NK-92 treated with Interleukin-12 subunit alpha and Interleukin-12 subunit beta, amount 100 ng/mL, for 24 hours (cell line): Measurements from ENCODE around the gene NRGN.

Source experiments
- DNase-seq: peaks from one replicate; lab custom pipeline; 2025; lab: John Stamatoyannopoulos, UW

Gene NRGN

DNA sequence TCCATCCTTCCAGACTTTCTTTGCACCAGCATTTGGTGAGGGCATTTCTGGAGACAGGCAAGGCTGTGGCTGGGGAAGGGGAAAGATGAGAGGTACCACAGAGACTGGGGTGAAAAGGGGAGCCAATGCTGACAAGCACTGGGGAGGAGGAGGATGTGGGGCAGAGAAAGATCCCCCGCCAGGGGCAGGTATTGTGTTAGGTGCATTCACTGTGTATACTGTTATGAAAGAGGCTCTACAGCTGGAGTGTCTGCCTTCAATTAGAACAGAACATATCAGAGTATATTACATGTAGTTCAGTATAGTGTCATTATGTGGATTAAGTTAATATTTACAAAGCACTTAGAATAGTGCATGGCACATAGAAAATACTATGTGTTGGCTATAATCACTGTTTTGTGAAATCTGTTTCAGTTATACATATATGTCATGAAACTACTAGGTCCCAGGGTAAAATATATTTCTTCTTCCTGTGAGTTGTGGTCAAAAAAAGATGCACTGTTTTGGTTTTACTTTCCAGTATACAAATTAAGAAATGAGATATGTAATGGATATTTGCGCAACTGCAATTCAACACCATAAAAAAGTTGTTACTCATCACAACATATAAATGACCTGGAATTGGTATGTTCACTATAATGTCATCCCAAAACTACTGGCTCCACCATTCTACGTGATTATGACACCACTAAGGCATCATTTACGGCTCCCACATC is 52.0 kb downstream of the NRGN start:
- DNase-seq = no peak

DNA sequence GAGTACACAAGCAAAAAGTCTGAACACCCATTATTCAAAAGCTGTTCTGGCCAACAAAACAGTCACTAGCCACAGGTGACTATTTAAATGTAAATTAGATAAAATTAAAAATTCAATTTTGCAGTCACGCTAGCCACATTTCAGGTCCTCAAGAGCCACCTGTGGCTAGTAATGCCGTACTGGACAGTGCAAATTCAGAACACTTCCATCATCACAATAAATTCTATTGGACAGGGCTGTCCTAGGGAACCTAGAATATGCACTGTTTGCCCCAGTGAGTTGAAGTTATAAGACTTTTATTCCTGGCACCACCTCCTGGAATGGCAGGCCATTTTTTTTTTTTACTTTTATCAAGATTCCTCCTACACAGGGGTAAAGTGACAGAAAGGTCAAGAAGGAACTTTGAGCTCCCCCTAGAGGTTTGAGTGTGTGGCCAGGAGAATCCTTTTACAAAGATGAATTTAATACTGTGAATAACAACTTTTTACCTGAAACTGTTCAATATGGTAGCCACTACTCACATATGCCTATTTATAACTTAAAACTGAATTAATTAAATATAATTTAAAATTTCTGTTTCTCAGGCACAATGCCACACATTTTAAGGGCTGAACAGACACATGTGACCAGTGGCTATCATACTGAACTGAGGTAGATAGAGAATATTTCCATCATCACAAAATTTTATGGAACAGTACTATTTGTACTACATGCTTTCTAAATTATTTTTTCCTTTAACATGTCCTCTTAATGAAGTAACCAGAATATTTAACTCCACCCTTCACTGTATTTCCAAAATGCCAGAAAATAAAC is 53.9 kb downstream of the NRGN start:
- no peak for DNase-seq

DNA sequence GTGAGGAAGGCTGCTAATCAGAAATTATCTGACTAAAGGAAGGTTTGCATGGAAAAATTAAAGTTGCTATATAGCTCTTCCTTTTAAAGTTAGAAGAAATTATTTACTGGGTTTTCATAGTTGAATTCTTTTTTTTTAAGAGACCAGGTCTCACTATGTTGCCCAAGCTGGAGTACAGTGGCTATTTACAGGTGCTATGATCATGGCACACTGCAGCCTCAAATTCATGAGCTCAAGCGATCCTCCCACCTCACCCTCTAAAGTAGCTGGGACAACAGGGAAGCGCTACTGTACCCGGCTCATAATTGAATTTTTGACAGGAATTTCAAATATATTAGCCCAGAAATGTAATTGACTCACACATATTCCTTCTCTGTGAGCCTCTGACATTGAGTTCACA is 56.6 kb downstream of the NRGN start:
- no peak for DNase-seq
